GM12873 (cell line): Measurements from ENCODE around the gene PRAC1.

Experiments used
- CTCF ChIP-seq: IDR thresholded peaks from 2 replicates; pipeline ENCODE4 v1.5.1; 2012; ENCODE audit warnings: low read depth, mild to moderate bottlenecking, moderate library complexity, low read length, control low read depth; ENCODE audit not compliant: insufficient read depth; ENCODE audit errors: missing control alignments

Gene PRAC1

DNA sequence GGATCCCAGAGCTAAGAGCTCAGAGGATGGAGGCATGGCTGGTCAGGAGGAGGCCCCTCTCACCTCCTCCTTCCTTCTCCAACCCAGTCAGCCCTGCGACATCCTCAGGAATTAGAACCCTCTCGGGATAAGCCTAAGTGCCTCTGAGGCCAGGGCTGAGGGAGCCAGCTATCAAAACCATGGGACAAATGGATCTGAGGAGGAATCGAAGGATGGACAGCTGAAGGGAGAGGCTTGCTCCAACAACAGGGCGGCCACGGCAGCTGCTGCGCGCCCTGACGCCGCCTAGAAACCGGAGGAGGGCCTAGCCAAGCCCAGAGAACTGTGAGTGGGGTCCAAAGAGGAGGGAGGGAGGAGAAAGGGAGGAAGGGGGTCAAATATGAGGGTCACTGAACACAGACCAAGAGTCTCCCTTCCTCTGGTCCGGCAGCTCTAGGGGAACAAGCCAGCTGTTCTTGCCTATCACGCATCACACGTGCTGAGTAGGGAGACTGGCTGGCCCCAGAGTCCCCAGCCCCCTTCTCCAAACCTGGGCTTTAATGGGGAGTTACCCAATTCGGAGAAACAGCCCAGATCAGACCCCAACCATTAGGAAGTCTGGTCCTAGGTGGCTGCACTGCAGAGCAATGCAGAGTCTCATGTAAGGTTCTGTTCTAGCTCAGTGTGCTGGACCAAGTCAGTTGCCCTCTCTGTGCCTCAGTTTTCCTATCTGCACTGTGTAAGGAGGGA, 12.2 kb upstream of the PRAC1 start:
- TF ChIP-seq CTCF = no peak

DNA sequence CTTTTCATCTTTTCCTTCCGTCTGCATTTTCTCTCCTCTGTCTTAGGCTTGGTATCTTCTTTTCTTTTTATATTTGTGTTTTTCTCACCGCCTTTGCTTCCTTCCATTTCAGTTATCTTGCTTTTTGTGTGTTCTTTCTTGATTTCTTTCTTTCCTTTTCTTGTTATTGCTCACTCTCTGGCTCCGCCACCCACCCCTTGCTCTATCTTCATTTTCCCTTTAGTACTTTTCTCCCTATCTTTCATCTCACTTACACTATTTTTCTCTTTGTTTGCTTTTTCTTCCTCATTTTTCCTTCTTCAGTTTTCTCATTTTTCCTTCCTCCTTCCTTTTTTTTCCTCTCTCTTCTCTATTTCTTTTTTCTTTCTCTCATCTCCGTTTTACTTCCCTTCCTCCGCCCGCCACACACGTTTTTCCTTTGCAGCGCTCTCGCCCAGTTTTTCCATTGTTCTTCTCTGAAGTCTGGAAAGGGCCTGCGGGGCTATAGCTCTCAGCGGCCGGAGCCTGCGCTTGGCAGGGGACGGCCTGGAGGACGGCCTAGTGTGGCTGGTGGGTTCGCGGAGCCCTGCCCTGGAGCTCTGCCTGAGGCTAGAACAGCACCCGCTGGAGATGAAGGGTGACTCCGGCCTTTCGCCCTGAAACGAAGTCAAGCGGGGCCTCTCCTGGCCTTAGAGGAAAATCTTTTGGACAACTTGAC, 11.5 kb upstream of the PRAC1 start:
- no peak for TF ChIP-seq CTCF

GRCh38 chr17:48732688-48733629, 10.6 kb upstream of the PRAC1 start:
- no peak for TF ChIP-seq CTCF

- TF ChIP-seq CTCF = no peak
Measured at GRCh38 chr17:48731355-48731754, 9.0 kb upstream of the PRAC1 start.

DNA sequence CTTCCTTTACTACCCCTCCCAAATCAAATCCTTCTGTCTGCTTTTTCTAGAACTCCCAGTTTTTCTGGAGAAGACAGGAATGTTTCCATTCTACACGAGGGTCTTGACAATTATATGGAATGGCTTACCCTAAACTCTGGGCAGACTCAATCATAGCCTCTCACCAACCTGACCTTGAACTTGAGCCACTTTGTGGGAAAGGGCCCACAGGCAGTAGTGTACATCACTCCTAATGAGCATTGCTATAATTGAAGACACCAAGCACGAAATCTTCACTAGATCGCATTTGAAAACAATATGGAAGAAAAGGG, 7.9 kb upstream of the PRAC1 start:
- TF ChIP-seq CTCF = no peak

- no peak for TF ChIP-seq CTCF
Measured at GRCh38 chr17:48729335-48730239, 7.3 kb upstream of the PRAC1 start.
